Peyer's patch (tissue), 4 donors: Measurements from ENCODE around the gene SMG6. TPM values are rescaled to one million over a fixed set of nuclear protein-coding genes. Genes with fewer than 3 reads are reported as not detected.
A peak's percentile ranks its signal among the peaks of the same experiment; 100 is the strongest.

Experiments used
- DNase-seq, 3 donors: peaks; one replicate each; pipeline ENCODE4 v3.0.0-alpha.2; 2017 to 2019
- H3K27ac ChIP-seq, 4 donors: fragments of 200-600 bp; sonication (generic); one replicate each; pipeline ENCODE4 v1.5.1; 2016 to 2019
- H3K27me3 ChIP-seq, 2 donors: fragments of 200-600 bp; sonication (generic); one replicate each; pipeline ENCODE4 v1.5.1; 2019
- H3K36me3 ChIP-seq, 3 donors: fragments of 200-600 bp; sonication (generic); one replicate each; pipeline ENCODE4 v1.5.1; 2016 to 2019
- H3K4me1 ChIP-seq, 4 donors: fragments of 200-600 bp; sonication (generic); one replicate each; pipeline ENCODE4 v1.5.1; 2016 to 2019
- H3K4me3 ChIP-seq, 4 donors: fragments of 200-600 bp; sonication (generic); 1 replicate in 3 of 4; 2 replicates in 1 of 4; pipeline ENCODE4 v1.5.1; 2016 to 2019; ENCODE audit warnings: mild to moderate bottlenecking in 1 of 4
- H3K9me3 ChIP-seq, 4 donors: fragments of 200-600 bp; sonication (generic); one replicate each; pipeline ENCODE4 v1.5.1; 2016 to 2019; ENCODE audit warnings: mild to moderate bottlenecking in 1 of 4
- POLR2A ChIP-seq, 2 donors: fragments of 450-650 bp; IDR thresholded peaks; one replicate each; pipeline ENCODE4 v1.5.1; 2017; ENCODE audit warnings: antibody characterized with exemption in 2 of 2, mild to moderate bottlenecking in 2 of 2, moderate library complexity in 2 of 2
- total RNA-seq, 4 donors: library from RNA; depleted of rRNA; stranded (reverse); fragments of >200 nt; gene quantifications; one replicate each; pipeline ENCODE4 v1.1.0, GENCODE V29; 2016
- TF ChIP-seq, protein P1 (sequence below), 6 experiments: fragments of 450-650 bp in 4 of 6; fragments of 200-600 bp in 2 of 6; sonication (generic) in 1 of 6; IDR thresholded peaks; one replicate each; pipeline ENCODE4 v1.5.1; 2017 to 2019; ENCODE audit warnings: antibody characterized with exemption in 6 of 6, mild to moderate bottlenecking in 3 of 6, moderate library complexity in 1 of 6

The SMG6 gene
- total RNA-seq, 4 donors from 2014 or later, result 33.3 to 139 (median 67.4) TPM

DNA sequence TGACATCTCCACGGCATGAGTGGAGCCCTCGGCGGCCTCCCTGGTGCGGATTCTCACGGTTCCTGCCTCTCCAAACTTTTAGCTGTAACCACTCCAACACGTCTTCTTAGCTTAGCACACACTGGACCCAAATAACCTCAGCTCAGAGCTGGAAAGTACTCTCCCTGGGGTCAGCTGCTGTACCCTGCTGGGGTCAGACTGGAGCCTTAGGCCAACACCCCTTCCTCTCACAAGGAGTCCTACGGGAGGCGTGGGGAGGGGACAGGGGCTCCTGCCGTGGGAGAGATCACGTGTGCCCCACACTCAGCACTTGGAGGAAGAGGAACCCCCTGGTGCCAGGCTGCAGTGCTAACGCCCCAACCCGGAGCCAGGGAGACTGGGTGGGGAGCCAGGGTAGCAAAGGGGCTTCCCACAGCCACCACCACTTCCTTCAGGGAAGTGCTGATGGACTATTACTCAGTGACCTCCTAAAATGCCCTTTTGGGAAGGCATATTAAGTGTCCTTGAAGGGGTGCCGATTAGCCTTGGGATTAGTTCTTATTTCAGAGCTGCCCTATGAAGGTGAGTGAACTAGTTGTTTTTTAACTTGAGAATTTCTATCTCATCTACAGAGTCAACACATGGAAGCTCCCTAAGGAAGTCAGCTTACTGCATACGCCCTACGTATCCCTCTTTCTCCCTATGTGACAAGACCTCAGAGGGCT, 124.6 kb downstream of the SMG6 start:
- Histone ChIP-seq H3K27ac (peak overlapping the region; percentile 50 to 80 (median 56)), H3K27me3 (no peaks in the 10 kb centered on the region), H3K36me3 (peaks cover 0 to 6% (median 0%) of the 10 kb centered on the region in 3 donors), H3K4me3 (no peak overlapping the region), H3K4me1 (peaks cover 0 to 64% (median 2%) of the 10 kb centered on the region in 4 donors), H3K9me3 (no peaks in the 10 kb centered on the region)
- no peak for TF ChIP-seq POLR2A (IDR thresholded peaks at IDR 0.05)
- TF ChIP-seq, protein P1, sequence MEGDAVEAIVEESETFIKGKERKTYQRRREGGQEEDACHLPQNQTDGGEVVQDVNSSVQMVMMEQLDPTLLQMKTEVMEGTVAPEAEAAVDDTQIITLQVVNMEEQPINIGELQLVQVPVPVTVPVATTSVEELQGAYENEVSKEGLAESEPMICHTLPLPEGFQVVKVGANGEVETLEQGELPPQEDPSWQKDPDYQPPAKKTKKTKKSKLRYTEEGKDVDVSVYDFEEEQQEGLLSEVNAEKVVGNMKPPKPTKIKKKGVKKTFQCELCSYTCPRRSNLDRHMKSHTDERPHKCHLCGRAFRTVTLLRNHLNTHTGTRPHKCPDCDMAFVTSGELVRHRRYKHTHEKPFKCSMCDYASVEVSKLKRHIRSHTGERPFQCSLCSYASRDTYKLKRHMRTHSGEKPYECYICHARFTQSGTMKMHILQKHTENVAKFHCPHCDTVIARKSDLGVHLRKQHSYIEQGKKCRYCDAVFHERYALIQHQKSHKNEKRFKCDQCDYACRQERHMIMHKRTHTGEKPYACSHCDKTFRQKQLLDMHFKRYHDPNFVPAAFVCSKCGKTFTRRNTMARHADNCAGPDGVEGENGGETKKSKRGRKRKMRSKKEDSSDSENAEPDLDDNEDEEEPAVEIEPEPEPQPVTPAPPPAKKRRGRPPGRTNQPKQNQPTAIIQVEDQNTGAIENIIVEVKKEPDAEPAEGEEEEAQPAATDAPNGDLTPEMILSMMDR (IDR thresholded peaks at IDR 0.05), result no peak
- DNase-seq, result no peak

DNA sequence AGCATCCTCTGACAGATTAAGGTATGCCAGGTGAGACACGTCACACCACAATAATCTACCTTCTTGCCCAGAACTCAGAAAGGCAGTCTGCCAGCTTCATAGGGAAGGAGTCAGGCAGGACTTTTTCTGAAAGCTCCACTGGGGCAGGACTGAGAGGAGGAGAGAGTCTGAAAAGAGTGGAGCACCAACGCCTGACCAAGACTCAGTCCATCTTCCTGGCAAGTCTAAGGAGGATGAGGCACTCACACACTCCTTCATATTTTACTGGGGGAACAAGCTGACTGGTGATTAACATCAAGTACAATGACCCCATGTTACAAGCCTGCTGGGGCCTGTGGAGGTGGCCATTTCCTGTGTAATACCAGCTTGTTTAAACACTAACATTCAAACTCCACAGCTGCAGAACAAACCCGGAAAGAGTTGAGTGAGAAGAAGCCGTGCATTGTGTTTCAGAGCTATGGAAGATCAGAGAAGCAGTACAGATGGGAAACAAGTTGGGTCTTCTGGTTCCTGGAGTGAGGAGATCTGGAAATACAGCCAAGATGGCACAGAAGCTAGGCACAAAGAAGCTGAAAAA, 126.3 kb downstream of the SMG6 start:
- Histone ChIP-seq H3K4me1 (peaks cover 0 to 69% (median 4%) of the 10 kb centered on the region in 4 donors), H3K9me3 (no peaks in the 10 kb centered on the region), H3K27me3 (no peaks in the 10 kb centered on the region), H3K27ac (peak overlapping the region in 3 of 4 donors; percentile 59 to 80 (median 80)), H3K4me3 (no peak overlapping the region), H3K36me3 (peaks cover 0 to 4% (median 0%) of the 10 kb centered on the region in 3 donors)
- DNase-seq, result no peak
- TF ChIP-seq POLR2A (IDR thresholded peaks at IDR 0.05), result no peak
- TF ChIP-seq, protein P1 (IDR thresholded peaks at IDR 0.05), result no peak

DNA sequence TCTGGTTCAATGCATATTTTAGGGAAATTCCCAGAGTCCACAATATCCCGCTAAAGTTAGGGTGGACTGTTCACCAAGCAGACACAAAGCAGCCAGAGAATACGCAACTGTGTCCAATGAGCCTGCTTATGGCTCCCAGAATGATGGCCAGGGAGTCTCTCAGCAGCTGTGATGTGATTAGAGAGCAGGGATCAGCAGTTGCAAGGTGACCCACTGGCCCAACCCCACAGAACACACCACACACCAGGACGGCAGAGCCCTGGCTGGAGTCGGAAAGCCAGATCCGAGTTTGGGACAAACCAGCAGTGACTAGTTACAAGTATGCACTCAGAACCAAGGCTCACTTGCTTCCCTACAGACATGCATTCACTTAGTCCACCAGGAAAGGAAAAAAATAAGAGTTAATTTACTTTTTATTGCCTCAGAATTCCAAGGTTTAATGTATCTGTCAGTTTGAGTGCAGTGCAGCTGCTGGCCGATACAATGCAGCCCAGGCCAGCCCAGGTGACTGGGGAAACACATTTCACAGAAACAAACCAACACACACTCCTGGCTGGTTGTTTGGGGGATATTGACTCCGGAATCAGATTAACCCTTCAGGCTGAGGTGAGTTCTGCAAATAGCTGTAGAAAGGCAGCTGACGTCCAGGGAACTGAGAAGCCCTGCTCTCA, 127.0 kb downstream of the SMG6 start:
- no peaks in the 10 kb centered on the region for H3K27me3 ChIP-seq
- H3K4me3 ChIP-seq, result no peak overlapping the region
- H3K27ac ChIP-seq, result peak overlapping the region in 3 of 4 donors; percentile 40 to 80 (median 80)
- H3K9me3 ChIP-seq, result no peaks in the 10 kb centered on the region
- peaks cover 0 to 64% (median 4%) of the 10 kb centered on the region in 4 donors for H3K4me1 ChIP-seq
- TF ChIP-seq POLR2A (IDR thresholded peaks at IDR 0.05), result no peak
- no peak for DNase-seq
- H3K36me3 ChIP-seq, result no peaks in the 10 kb centered on the region

DNA sequence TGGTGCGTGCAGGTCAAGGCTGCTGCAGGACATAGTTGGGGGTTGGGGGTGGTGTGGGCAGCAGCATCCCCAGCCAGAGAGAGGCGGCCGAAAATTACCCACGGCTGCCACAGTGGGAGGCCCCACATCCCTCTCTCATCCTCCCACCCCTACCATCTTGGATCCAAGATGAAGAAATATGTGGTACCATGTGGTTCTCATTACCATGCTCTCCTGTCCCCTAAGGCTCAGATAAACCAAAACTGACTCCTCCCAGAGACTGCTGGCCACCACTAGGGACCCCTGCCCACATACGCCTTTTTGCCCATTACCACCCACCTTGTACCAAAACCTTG, 128.3 kb downstream of the SMG6 start:
- no peak for DNase-seq
- H3K27ac ChIP-seq, result peak overlapping the region; percentile 56 to 80 (median 76)
- H3K27me3 ChIP-seq, result no peaks in the 10 kb centered on the region
- TF ChIP-seq, protein P1 (IDR thresholded peaks at IDR 0.05), result no peak
- TF ChIP-seq POLR2A (IDR thresholded peaks at IDR 0.05), result no peak
- no peaks in the 10 kb centered on the region for H3K9me3 ChIP-seq
- no peak overlapping the region for H3K4me3 ChIP-seq
- peaks cover 0 to 55% (median 3%) of the 10 kb centered on the region in 4 donors for H3K4me1 ChIP-seq
- peaks cover 0 to 2% (median 0%) of the 10 kb centered on the region in 3 donors for H3K36me3 ChIP-seq

DNA sequence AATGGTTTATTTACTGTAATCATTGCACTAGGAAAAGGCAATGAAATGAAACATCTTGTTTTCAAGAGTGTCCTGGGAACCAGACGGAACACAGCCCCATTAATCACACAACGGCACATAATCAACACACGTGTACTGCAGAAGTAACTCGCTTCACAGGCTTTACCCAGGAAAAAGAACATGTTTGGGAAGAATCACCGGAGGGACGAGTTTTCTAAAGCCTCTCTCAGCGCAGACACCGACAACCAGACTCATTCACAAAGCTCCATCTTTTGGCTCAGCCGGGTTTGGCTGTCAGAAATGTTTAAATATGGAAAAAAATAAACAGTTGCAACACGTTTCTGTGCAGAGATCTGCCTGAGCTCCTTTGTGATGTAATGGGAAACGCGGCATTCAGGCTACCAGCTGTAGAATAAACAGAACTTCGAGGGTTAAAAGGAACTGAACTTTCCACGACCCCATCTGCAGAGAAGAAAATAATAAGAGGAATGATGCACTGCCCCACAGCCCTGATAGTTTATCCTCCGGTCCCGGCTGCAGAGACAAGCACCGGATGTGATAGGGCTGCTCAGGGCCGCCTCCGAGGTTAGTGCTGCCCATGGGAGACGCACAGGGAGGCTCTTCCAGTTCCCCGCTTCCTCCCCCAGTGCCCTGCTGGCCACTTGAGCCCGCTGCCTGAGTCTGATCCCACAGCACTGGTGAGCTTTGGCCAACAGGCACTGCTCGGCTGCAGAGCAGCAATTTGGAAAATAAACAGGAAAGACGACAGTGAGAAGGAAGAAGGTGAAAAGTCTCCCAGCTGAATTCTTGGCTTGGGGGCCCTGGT, 128.9 kb downstream of the SMG6 start:
- Histone ChIP-seq H3K4me1 (peaks cover 0 to 50% (median 2%) of the 10 kb centered on the region in 4 donors), H3K4me3 (no peak overlapping the region)

More for the DNA sequence above, 128.9 kb downstream of the SMG6 start:
- peaks cover 0 to 7% (median 0%) of the 10 kb centered on the region in 3 donors for H3K36me3 ChIP-seq
- TF ChIP-seq, protein P1 (IDR thresholded peaks at IDR 0.05), result no peak
- TF ChIP-seq POLR2A (IDR thresholded peaks at IDR 0.05), result no peak
- DNase-seq, result peak in 1 of 3 donors; percentile 54
- H3K9me3 ChIP-seq, result no peaks in the 10 kb centered on the region
- H3K27ac ChIP-seq, result peak overlapping the region; percentile 67 to 80 (median 76)
- H3K27me3 ChIP-seq, result no peaks in the 10 kb centered on the region
